ENCODE measurements around the gene BCL2L11.

BCL2L11 gene

DNA sequence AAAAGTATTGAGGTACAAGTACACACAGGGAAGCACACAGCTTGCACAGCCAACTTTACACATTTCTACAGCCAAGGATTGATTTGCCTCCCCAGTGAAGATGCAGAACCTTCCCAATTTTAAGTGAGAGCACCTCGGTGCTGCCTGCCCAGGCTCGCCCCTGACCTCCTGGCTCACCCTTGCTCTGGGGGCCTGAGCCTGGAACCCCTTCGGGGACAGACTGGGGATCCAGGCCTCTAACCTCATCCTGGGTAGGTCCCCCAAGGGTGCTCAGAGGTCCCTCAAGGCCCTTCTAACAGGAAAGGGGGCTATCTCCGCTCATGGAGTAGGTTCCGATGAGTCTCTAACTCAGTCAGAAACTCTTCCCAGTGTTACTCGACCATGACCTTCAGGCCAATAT, 53.1 kb downstream of the BCL2L11 start:
- TF ChIP-seq SPI1 (IDR thresholded peaks at IDR 0.05; ENCODE audit: borderline replicate concordance, low read depth): no peak
- TF ChIP-seq, protein P1, sequence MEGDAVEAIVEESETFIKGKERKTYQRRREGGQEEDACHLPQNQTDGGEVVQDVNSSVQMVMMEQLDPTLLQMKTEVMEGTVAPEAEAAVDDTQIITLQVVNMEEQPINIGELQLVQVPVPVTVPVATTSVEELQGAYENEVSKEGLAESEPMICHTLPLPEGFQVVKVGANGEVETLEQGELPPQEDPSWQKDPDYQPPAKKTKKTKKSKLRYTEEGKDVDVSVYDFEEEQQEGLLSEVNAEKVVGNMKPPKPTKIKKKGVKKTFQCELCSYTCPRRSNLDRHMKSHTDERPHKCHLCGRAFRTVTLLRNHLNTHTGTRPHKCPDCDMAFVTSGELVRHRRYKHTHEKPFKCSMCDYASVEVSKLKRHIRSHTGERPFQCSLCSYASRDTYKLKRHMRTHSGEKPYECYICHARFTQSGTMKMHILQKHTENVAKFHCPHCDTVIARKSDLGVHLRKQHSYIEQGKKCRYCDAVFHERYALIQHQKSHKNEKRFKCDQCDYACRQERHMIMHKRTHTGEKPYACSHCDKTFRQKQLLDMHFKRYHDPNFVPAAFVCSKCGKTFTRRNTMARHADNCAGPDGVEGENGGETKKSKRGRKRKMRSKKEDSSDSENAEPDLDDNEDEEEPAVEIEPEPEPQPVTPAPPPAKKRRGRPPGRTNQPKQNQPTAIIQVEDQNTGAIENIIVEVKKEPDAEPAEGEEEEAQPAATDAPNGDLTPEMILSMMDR (IDR thresholded peaks at IDR 0.05; ENCODE audit: insufficient read depth, low read length): no peak
- TF ChIP-seq GABPA (IDR thresholded peaks at IDR 0.05; ENCODE audit: low read depth): no peak
- TF ChIP-seq, protein P2, sequence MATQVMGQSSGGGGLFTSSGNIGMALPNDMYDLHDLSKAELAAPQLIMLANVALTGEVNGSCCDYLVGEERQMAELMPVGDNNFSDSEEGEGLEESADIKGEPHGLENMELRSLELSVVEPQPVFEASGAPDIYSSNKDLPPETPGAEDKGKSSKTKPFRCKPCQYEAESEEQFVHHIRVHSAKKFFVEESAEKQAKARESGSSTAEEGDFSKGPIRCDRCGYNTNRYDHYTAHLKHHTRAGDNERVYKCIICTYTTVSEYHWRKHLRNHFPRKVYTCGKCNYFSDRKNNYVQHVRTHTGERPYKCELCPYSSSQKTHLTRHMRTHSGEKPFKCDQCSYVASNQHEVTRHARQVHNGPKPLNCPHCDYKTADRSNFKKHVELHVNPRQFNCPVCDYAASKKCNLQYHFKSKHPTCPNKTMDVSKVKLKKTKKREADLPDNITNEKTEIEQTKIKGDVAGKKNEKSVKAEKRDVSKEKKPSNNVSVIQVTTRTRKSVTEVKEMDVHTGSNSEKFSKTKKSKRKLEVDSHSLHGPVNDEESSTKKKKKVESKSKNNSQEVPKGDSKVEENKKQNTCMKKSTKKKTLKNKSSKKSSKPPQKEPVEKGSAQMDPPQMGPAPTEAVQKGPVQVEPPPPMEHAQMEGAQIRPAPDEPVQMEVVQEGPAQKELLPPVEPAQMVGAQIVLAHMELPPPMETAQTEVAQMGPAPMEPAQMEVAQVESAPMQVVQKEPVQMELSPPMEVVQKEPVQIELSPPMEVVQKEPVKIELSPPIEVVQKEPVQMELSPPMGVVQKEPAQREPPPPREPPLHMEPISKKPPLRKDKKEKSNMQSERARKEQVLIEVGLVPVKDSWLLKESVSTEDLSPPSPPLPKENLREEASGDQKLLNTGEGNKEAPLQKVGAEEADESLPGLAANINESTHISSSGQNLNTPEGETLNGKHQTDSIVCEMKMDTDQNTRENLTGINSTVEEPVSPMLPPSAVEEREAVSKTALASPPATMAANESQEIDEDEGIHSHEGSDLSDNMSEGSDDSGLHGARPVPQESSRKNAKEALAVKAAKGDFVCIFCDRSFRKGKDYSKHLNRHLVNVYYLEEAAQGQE (IDR thresholded peaks at IDR 0.05; ENCODE audit: insufficient replicate concordance, low read depth): no peak
- no peak for TF ChIP-seq POLR2AphosphoS5 (IDR thresholded peaks at IDR 0.05; ENCODE audit: low read depth)
- Histone ChIP-seq H3K4me3 (replicated peaks; ENCODE audit: insufficient read depth, low read length) (no peak overlapping the region), H3K27me3 (ENCODE audit: insufficient read depth, poor library complexity, severe bottlenecking) (no peaks in the 10 kb centered on the region), H3K27ac (replicated peaks) (no peak overlapping the region)
- DNase-seq (ENCODE audit: low read depth in 1 of 2, low spot score in 1 of 2): no peak

DNA sequence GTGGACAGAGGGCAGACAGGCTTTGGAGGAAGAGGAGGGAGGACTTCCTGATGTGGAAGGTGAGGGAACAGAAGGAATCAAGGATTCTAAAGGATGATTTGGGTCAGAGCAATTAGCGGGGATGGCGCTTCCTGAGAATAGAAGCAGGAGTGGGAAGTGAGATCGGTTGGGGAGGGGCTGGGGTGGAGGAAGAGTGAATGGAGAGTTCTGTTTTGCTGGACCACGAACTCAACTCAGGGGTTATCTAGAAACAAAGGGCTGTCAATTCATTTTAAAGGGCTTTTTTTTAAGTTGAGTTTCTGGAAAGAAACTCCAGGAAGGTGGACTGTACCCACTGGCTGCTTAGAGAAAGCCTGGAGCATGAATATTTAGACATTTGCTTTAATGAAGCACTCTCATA, 54.9 kb downstream of the BCL2L11 start:
- Histone ChIP-seq H3K27ac (replicated peaks) (no peak overlapping the region), H3K4me3 (replicated peaks; ENCODE audit: insufficient read depth, low read length) (no peak overlapping the region), H3K27me3 (ENCODE audit: insufficient read depth, poor library complexity, severe bottlenecking) (no peaks in the 10 kb centered on the region)
- no peak for TF ChIP-seq SPI1 (IDR thresholded peaks at IDR 0.05; ENCODE audit: borderline replicate concordance, low read depth)
- TF ChIP-seq, protein P1 (IDR thresholded peaks at IDR 0.05; ENCODE audit: insufficient read depth, low read length): no peak
- no peak for TF ChIP-seq POLR2AphosphoS5 (IDR thresholded peaks at IDR 0.05; ENCODE audit: low read depth)
- TF ChIP-seq, protein P2 (IDR thresholded peaks at IDR 0.05; ENCODE audit: insufficient replicate concordance, low read depth): no peak
- TF ChIP-seq GABPA (IDR thresholded peaks at IDR 0.05; ENCODE audit: low read depth): no peak
- DNase-seq (ENCODE audit: low read depth in 1 of 2, low spot score in 1 of 2): no peak

DNA sequence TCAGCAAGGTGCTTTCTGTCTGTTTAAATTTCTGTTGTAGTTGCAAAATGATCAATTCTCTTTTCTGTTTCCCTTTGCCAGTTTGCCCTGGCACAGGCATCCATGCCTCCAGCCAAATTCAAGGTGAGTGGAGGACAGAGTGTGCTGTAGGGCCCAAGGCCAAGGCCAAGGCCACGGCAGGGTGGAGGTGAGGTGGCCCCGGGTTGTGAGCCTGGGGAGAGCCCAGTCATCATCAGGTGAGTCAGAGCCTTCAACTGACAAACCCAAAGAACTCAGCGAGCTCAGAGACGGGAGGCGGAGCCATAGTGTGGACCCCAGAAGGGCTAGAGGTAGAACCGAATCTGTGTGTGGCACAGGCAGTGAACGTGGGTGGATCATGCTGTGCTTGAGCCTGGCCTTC, 55.7 kb downstream of the BCL2L11 start:
- H3K27me3 ChIP-seq (ENCODE audit: insufficient read depth, poor library complexity, severe bottlenecking): no peaks in the 10 kb centered on the region
- no peak for DNase-seq (ENCODE audit: low read depth in 1 of 2, low spot score in 1 of 2)
- H3K4me3 ChIP-seq (replicated peaks; ENCODE audit: insufficient read depth, low read length): no peak overlapping the region
- no peak overlapping the region for H3K27ac ChIP-seq (replicated peaks)
- no peak for TF ChIP-seq GABPA (IDR thresholded peaks at IDR 0.05; ENCODE audit: low read depth)
- no peak for TF ChIP-seq SPI1 (IDR thresholded peaks at IDR 0.05; ENCODE audit: borderline replicate concordance, low read depth)
- no peak for TF ChIP-seq POLR2AphosphoS5 (IDR thresholded peaks at IDR 0.05; ENCODE audit: low read depth)
- TF ChIP-seq, protein P1 (IDR thresholded peaks at IDR 0.05; ENCODE audit: insufficient read depth, low read length): no peak
- TF ChIP-seq, protein P2 (IDR thresholded peaks at IDR 0.05; ENCODE audit: insufficient replicate concordance, low read depth): no peak

Data from HL-60 (cell line).